ENCODE results near the gene MBP.

Gene MBP

DNA sequence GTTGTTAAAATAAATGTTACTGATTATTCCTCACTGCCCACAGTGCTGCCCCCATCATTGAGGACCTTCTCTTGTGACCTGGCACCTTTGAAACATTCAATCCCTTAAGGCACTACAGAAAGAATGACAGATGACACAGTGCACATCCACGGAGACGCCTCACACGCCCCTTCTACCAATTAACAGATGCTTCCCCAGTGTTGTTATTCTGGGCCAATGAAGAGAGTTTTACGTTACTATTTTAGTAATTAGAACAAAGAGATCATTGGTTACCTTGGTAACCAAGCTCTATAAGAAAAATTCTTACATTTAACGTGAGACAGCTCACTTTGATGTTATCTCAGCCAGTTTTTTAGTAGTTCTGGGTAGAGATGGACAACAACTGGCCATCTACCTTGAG is 158.2 kb downstream of the MBP start:
- Histone ChIP-seq H4K20me1 (ENCODE audit: insufficient read depth) (no peaks in the 10 kb centered on the region), H3K4me1 (ENCODE audit: low read depth, poor library complexity, severe bottlenecking) (no peaks in the 10 kb centered on the region), H3K9ac (no peak overlapping the region), H3K4me2 (no peak overlapping the region), H3K27me3 (ENCODE audit: insufficient read depth, low read depth) (no peaks in the 10 kb centered on the region), H3K4me3 (IDR thresholded peaks at IDR 0.05; ENCODE audit: insufficient read depth, low read depth, low read length) (no peak overlapping the region), H3K36me3 (ENCODE audit: insufficient read depth) (no peaks in the 10 kb centered on the region), H2AFZ (ENCODE audit: low read depth) (no peak overlapping the region), H3K27ac (no peak overlapping the region), H3K79me2 (ENCODE audit: insufficient read depth, low read depth) (no peaks in the 10 kb centered on the region)
- TF ChIP-seq, protein P1, sequence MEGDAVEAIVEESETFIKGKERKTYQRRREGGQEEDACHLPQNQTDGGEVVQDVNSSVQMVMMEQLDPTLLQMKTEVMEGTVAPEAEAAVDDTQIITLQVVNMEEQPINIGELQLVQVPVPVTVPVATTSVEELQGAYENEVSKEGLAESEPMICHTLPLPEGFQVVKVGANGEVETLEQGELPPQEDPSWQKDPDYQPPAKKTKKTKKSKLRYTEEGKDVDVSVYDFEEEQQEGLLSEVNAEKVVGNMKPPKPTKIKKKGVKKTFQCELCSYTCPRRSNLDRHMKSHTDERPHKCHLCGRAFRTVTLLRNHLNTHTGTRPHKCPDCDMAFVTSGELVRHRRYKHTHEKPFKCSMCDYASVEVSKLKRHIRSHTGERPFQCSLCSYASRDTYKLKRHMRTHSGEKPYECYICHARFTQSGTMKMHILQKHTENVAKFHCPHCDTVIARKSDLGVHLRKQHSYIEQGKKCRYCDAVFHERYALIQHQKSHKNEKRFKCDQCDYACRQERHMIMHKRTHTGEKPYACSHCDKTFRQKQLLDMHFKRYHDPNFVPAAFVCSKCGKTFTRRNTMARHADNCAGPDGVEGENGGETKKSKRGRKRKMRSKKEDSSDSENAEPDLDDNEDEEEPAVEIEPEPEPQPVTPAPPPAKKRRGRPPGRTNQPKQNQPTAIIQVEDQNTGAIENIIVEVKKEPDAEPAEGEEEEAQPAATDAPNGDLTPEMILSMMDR (conservative IDR thresholded peaks at IDR 0.05; ENCODE audit: low read depth, low read length), result no peak

GRCh38 chr18:76973520-76974266 is 158.9 kb downstream of the MBP start:
- TF ChIP-seq, protein P1 (conservative IDR thresholded peaks at IDR 0.05; ENCODE audit: low read depth, low read length), result no peak
- Histone ChIP-seq H3K9ac (no peak overlapping the region), H3K4me1 (ENCODE audit: low read depth, poor library complexity, severe bottlenecking) (no peaks in the 10 kb centered on the region), H2AFZ (ENCODE audit: low read depth) (no peak overlapping the region), H3K4me3 (IDR thresholded peaks at IDR 0.05; ENCODE audit: insufficient read depth, low read depth, low read length) (no peak overlapping the region), H3K79me2 (ENCODE audit: insufficient read depth, low read depth) (no peaks in the 10 kb centered on the region), H3K4me2 (no peak overlapping the region), H3K36me3 (ENCODE audit: insufficient read depth) (no peaks in the 10 kb centered on the region), H4K20me1 (ENCODE audit: insufficient read depth) (no peaks in the 10 kb centered on the region), H3K27ac (no peak overlapping the region), H3K27me3 (ENCODE audit: insufficient read depth, low read depth) (no peaks in the 10 kb centered on the region)

GRCh38 chr18:76972846-76973519 is 159.6 kb downstream of the MBP start:
- H3K4me3 ChIP-seq (IDR thresholded peaks at IDR 0.05; ENCODE audit: insufficient read depth, low read depth, low read length), result no peak overlapping the region
- H4K20me1 ChIP-seq (ENCODE audit: insufficient read depth), result no peaks in the 10 kb centered on the region
- H3K27me3 ChIP-seq (ENCODE audit: insufficient read depth, low read depth), result no peaks in the 10 kb centered on the region
- no peaks in the 10 kb centered on the region for H3K79me2 ChIP-seq (ENCODE audit: insufficient read depth, low read depth)
- no peaks in the 10 kb centered on the region for H3K36me3 ChIP-seq (ENCODE audit: insufficient read depth)
- H2AFZ ChIP-seq (ENCODE audit: low read depth), result no peak overlapping the region
- no peak overlapping the region for H3K9ac ChIP-seq
- H3K4me2 ChIP-seq, result no peak overlapping the region
- H3K27ac ChIP-seq, result no peak overlapping the region
- no peaks in the 10 kb centered on the region for H3K4me1 ChIP-seq (ENCODE audit: low read depth, poor library complexity, severe bottlenecking)
- TF ChIP-seq, protein P1 (conservative IDR thresholded peaks at IDR 0.05; ENCODE audit: low read depth, low read length), result no peak

GRCh38 chr18:76972241-76972640 is 160.3 kb downstream of the MBP start:
- Histone ChIP-seq H3K4me1 (ENCODE audit: low read depth, poor library complexity, severe bottlenecking) (no peaks in the 10 kb centered on the region), H3K27ac (no peak overlapping the region), H4K20me1 (ENCODE audit: insufficient read depth) (no peaks in the 10 kb centered on the region), H2AFZ (ENCODE audit: low read depth) (no peak overlapping the region), H3K9ac (no peak overlapping the region), H3K4me2 (no peak overlapping the region), H3K79me2 (ENCODE audit: insufficient read depth, low read depth) (no peaks in the 10 kb centered on the region), H3K4me3 (IDR thresholded peaks at IDR 0.05; ENCODE audit: insufficient read depth, low read depth, low read length) (no peak overlapping the region), H3K36me3 (ENCODE audit: insufficient read depth) (no peaks in the 10 kb centered on the region), H3K27me3 (ENCODE audit: insufficient read depth, low read depth) (no peaks in the 10 kb centered on the region)
- TF ChIP-seq, protein P1 (conservative IDR thresholded peaks at IDR 0.05; ENCODE audit: low read depth, low read length), result no peak
